Measurements from ENCODE around the gene KCNK13. TPM values are rescaled to one million over a fixed set of nuclear protein-coding genes. Genes with fewer than 3 reads are reported as not detected.
A peak's percentile ranks its signal among the peaks of the same experiment; 100 is the strongest.

KCNK13 gene
- polyA plus RNA-seq, 1 of the 3 experiments (the other 2 are of a cell fraction), result not detected

DNA sequence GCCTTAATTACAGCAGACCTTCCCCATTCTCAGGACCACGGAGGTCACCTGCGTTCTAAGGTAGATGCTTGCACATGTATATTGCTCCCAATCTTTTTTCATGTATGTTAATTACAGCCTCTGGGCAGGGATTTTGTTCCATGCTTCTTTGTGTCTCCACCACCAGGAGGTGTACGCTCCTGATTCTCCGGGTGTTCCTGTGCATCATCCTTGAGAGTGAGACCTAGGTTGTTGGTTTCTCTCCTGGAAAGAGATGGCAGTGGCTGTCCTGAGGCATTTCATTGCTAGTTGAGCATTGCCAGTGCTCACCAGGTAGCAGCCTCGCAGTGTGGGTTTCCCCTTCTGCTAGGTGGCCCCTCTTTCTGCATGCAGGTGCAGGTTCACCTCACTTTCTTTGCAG is 52.8 kb downstream of the KCNK13 start:
- H2AFZ ChIP-seq (ENCODE audit: low read depth), result no peak overlapping the region
- H4K20me1 ChIP-seq (ENCODE audit: insufficient read depth), result no peaks in the 10 kb centered on the region
- no peaks in the 10 kb centered on the region for H3K79me2 ChIP-seq (ENCODE audit: insufficient read depth)
- H3K4me1 ChIP-seq (ENCODE audit: control insufficient read depth in 1 of 2, insufficient read depth in 2 of 2, low read depth in 1 of 2, low read length in 1 of 2), result no peaks in the 10 kb centered on the region
- H3K9me3 ChIP-seq, result no peaks in the 10 kb centered on the region
- no peaks in the 10 kb centered on the region; the same call in 1 of the 2 replicates for H3K27me3 ChIP-seq (ENCODE audit: insufficient read depth)
- DNase-seq, result peak; percentile 12
- H3K9me2 ChIP-seq, result no peaks in the 10 kb centered on the region
- H3K36me3 ChIP-seq (replicated peaks in 1 of 2; ENCODE audit: control insufficient read depth in 1 of 2, insufficient read depth in 2 of 2, low read length in 1 of 2), result no peaks in the 10 kb centered on the region
- H3K4me3 ChIP-seq (ENCODE audit: low read depth in 2 of 2, low read length in 1 of 2), result no peak overlapping the region
- H3K9ac ChIP-seq, result no peak overlapping the region
- no peaks in the 10 kb centered on the region for H3F3A ChIP-seq (replicated peaks; ENCODE audit: insufficient read depth)
- no peak overlapping the region for H3K27ac ChIP-seq (ENCODE audit: low read depth in 2 of 2, low read length in 1 of 2)
- ChIA-PET POLR2A (no interaction called here), CTCF (interaction anchor here (1.1 to 3.4 kb wide), 2 partner anchors 10 to 55 kb away, joined by 3 to 9 read pairs; no protein-coding TSS in a partner anchor)
- TF ChIP-seq, protein P1, sequence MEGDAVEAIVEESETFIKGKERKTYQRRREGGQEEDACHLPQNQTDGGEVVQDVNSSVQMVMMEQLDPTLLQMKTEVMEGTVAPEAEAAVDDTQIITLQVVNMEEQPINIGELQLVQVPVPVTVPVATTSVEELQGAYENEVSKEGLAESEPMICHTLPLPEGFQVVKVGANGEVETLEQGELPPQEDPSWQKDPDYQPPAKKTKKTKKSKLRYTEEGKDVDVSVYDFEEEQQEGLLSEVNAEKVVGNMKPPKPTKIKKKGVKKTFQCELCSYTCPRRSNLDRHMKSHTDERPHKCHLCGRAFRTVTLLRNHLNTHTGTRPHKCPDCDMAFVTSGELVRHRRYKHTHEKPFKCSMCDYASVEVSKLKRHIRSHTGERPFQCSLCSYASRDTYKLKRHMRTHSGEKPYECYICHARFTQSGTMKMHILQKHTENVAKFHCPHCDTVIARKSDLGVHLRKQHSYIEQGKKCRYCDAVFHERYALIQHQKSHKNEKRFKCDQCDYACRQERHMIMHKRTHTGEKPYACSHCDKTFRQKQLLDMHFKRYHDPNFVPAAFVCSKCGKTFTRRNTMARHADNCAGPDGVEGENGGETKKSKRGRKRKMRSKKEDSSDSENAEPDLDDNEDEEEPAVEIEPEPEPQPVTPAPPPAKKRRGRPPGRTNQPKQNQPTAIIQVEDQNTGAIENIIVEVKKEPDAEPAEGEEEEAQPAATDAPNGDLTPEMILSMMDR (IDR thresholded peaks at IDR 0.05), result no peak
- no peak for TF ChIP-seq MXI1 (IDR thresholded peaks at IDR 0.05; ENCODE audit: low read depth, low read length)
- TF ChIP-seq, protein P2, sequence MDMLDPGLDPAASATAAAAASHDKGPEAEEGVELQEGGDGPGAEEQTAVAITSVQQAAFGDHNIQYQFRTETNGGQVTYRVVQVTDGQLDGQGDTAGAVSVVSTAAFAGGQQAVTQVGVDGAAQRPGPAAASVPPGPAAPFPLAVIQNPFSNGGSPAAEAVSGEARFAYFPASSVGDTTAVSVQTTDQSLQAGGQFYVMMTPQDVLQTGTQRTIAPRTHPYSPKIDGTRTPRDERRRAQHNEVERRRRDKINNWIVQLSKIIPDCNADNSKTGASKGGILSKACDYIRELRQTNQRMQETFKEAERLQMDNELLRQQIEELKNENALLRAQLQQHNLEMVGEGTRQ (IDR thresholded peaks at IDR 0.05; ENCODE audit: borderline replicate concordance, low read depth, low read length), result no peak
- no peak for TF ChIP-seq ELF1 (IDR thresholded peaks at IDR 0.05)
- no peak for TF ChIP-seq SMC3 (IDR thresholded peaks at IDR 0.05; ENCODE audit: low read depth, low read length)
- TF ChIP-seq, protein P3, sequence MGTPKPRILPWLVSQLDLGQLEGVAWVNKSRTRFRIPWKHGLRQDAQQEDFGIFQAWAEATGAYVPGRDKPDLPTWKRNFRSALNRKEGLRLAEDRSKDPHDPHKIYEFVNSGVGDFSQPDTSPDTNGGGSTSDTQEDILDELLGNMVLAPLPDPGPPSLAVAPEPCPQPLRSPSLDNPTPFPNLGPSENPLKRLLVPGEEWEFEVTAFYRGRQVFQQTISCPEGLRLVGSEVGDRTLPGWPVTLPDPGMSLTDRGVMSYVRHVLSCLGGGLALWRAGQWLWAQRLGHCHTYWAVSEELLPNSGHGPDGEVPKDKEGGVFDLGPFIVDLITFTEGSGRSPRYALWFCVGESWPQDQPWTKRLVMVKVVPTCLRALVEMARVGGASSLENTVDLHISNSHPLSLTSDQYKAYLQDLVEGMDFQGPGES (IDR thresholded peaks at IDR 0.05; ENCODE audit: low read depth, low read length), result no peak
- TF ChIP-seq RXRA (IDR thresholded peaks at IDR 0.05; ENCODE audit: borderline replicate concordance, low read depth), result no peak
- TF ChIP-seq EP300 (IDR thresholded peaks at IDR 0.05; ENCODE audit: borderline replicate concordance in 1 of 2, low read depth in 1 of 2, low read length in 1 of 2), result no peak
- no peak for TF ChIP-seq FOSL2 (IDR thresholded peaks at IDR 0.05; ENCODE audit: borderline replicate concordance, low read depth)
- TF ChIP-seq, protein P4, sequence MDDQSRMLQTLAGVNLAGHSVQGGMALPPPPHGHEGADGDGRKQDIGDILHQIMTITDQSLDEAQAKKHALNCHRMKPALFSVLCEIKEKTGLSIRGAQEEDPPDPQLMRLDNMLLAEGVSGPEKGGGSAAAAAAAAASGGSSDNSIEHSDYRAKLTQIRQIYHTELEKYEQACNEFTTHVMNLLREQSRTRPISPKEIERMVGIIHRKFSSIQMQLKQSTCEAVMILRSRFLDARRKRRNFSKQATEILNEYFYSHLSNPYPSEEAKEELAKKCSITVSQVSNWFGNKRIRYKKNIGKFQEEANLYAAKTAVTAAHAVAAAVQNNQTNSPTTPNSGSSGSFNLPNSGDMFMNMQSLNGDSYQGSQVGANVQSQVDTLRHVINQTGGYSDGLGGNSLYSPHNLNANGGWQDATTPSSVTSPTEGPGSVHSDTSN (IDR thresholded peaks at IDR 0.05), result no peak
- no peak for TF ChIP-seq JUND (IDR thresholded peaks at IDR 0.05)
- TF ChIP-seq, protein P5, sequence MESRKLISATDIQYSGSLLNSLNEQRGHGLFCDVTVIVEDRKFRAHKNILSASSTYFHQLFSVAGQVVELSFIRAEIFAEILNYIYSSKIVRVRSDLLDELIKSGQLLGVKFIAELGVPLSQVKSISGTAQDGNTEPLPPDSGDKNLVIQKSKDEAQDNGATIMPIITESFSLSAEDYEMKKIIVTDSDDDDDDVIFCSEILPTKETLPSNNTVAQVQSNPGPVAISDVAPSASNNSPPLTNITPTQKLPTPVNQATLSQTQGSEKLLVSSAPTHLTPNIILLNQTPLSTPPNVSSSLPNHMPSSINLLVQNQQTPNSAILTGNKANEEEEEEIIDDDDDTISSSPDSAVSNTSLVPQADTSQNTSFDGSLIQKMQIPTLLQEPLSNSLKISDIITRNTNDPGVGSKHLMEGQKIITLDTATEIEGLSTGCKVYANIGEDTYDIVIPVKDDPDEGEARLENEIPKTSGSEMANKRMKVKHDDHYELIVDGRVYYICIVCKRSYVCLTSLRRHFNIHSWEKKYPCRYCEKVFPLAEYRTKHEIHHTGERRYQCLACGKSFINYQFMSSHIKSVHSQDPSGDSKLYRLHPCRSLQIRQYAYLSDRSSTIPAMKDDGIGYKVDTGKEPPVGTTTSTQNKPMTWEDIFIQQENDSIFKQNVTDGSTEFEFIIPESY (IDR thresholded peaks at IDR 0.05; ENCODE audit: borderline replicate concordance, low read depth), result no peak
- no peak for TF ChIP-seq NRF1 (IDR thresholded peaks at IDR 0.05; ENCODE audit: low read depth, low read length)
- no peak for TF ChIP-seq POLR2AphosphoS5 (IDR thresholded peaks at IDR 0.05; ENCODE audit: low read depth, low read length)
- TF ChIP-seq, protein P6, sequence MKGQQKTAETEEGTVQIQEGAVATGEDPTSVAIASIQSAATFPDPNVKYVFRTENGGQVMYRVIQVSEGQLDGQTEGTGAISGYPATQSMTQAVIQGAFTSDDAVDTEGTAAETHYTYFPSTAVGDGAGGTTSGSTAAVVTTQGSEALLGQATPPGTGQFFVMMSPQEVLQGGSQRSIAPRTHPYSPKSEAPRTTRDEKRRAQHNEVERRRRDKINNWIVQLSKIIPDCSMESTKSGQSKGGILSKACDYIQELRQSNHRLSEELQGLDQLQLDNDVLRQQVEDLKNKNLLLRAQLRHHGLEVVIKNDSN (IDR thresholded peaks at IDR 0.05; ENCODE audit: borderline replicate concordance, low read depth), result no peak
- TF ChIP-seq MEF2A (IDR thresholded peaks at IDR 0.05; ENCODE audit: borderline replicate concordance, low read depth), result no peak
- TF ChIP-seq GATA2 (CRISPR knock-in tag; IDR thresholded peaks at IDR 0.05), result no peak
- TF ChIP-seq, protein P7, sequence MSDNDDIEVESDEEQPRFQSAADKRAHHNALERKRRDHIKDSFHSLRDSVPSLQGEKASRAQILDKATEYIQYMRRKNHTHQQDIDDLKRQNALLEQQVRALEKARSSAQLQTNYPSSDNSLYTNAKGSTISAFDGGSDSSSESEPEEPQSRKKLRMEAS (IDR thresholded peaks at IDR 0.05; ENCODE audit: low read depth), result no peak
- TF ChIP-seq RCOR1 (IDR thresholded peaks at IDR 0.05; ENCODE audit: low read length), result no peak
- no peak overlapping the region for H3K4me2 ChIP-seq
- 52% methylated on average over 5 of the region's 5 CpGs for WGBS (ENCODE audit: low lambda C conversion rate)

Data from SK-N-SH (cell line).